ENCODE measurements around the gene FHIT. TPM values are rescaled to one million over a fixed set of nuclear protein-coding genes. Genes with fewer than 3 reads are reported as not detected.

FHIT gene
- total and polyA plus RNA-seq, 7 donors = 0.98 to 10.4 (median 4.0) TPM

- H3K4me1 ChIP-seq = no peaks in the 10 kb centered on the region
- H3K9me3 ChIP-seq = no peaks in the 10 kb centered on the region
- DNase-seq (no peak), ATAC-seq (no peak)
- intact Hi-C loops (cut with DNase I) = no loop called here
- WGBS, 3 donors = 89 to 92% (median 91%) methylated on average over 2 of the region's 2 CpGs
- no peaks in the 10 kb centered on the region for H3K36me3 ChIP-seq (ENCODE audit: insufficient read depth in 1 of 2, low read depth in 1 of 2)
- H3K4me3 ChIP-seq = no peak overlapping the region
- no peak for TF ChIP-seq CTCF (IDR thresholded peaks at IDR 0.05)
- H3K27me3 ChIP-seq (ENCODE audit: insufficient read depth in 3 of 3, low read length in 2 of 3) = no peaks in the 10 kb centered on the region
- no peak overlapping the region for H3K27ac ChIP-seq
Measured at GRCh38 chr3:59802045-59802444, 1449.2 kb downstream of the FHIT start.

GRCh38 chr3:59800481-59800880 lies 1450.8 kb downstream of the FHIT start:
- no peak overlapping the region for H3K27ac ChIP-seq
- H3K27me3 ChIP-seq (ENCODE audit: insufficient read depth in 3 of 3, low read length in 2 of 3) = no peaks in the 10 kb centered on the region
- 63 to 66% (median 64%) methylated on average over 2 of the region's 2 CpGs for WGBS, 3 donors
- H3K9me3 ChIP-seq = no peaks in the 10 kb centered on the region
- no peak for TF ChIP-seq CTCF (IDR thresholded peaks at IDR 0.05)
- no peak for ATAC-seq
- no peaks in the 10 kb centered on the region for H3K36me3 ChIP-seq (ENCODE audit: insufficient read depth in 1 of 2, low read depth in 1 of 2)
- intact Hi-C loops (cut with DNase I) = no loop called here
- H3K4me3 ChIP-seq = no peak overlapping the region
- H3K4me1 ChIP-seq = no peaks in the 10 kb centered on the region
- DNase-seq = no peak

GRCh38 chr3:59798372-59799086 lies 1452.7 kb downstream of the FHIT start:
- H3K4me3 ChIP-seq = no peak overlapping the region
- DNase-seq (no peak), ATAC-seq (no peak)
- H3K9me3 ChIP-seq = no peaks in the 10 kb centered on the region
- no peaks in the 10 kb centered on the region for H3K4me1 ChIP-seq
- 91 to 92% (median 92%) methylated on average over 6 of the region's 6 CpGs for WGBS, 3 donors
- H3K27ac ChIP-seq = no peak overlapping the region
- no peaks in the 10 kb centered on the region for H3K36me3 ChIP-seq (ENCODE audit: insufficient read depth in 1 of 2, low read depth in 1 of 2)
- intact Hi-C loops (cut with DNase I) = no loop called here
- no peaks in the 10 kb centered on the region for H3K27me3 ChIP-seq (ENCODE audit: insufficient read depth in 3 of 3, low read length in 2 of 3)
- no peak for TF ChIP-seq CTCF (IDR thresholded peaks at IDR 0.05)

GRCh38 chr3:59797533-59797932 lies 1453.7 kb downstream of the FHIT start:
- Histone ChIP-seq H3K27ac (no peak overlapping the region), H3K9me3 (no peaks in the 10 kb centered on the region), H3K27me3 (ENCODE audit: insufficient read depth in 3 of 3, low read length in 2 of 3) (no peaks in the 10 kb centered on the region), H3K4me1 (no peaks in the 10 kb centered on the region), H3K4me3 (no peak overlapping the region), H3K36me3 (ENCODE audit: insufficient read depth in 1 of 2, low read depth in 1 of 2) (no peaks in the 10 kb centered on the region)
- 89 to 93% (median 91%) methylated on average over 5 of the region's 5 CpGs for WGBS, 3 donors
- intact Hi-C loops (cut with DNase I) = no loop called here
- no peak for TF ChIP-seq CTCF (IDR thresholded peaks at IDR 0.05)
- ATAC-seq (no peak), DNase-seq (no peak)

GRCh38 chr3:59796456-59796855 lies 1454.8 kb downstream of the FHIT start:
- TF ChIP-seq CTCF (IDR thresholded peaks at IDR 0.05) = no peak
- Histone ChIP-seq H3K27ac (no peak overlapping the region), H3K9me3 (no peaks in the 10 kb centered on the region), H3K4me3 (no peak overlapping the region), H3K4me1 (no peaks in the 10 kb centered on the region), H3K36me3 (ENCODE audit: insufficient read depth in 1 of 2, low read depth in 1 of 2) (no peaks in the 10 kb centered on the region), H3K27me3 (ENCODE audit: insufficient read depth in 3 of 3, low read length in 2 of 3) (no peaks in the 10 kb centered on the region)
- ATAC-seq (no peak), DNase-seq (no peak)
- WGBS, 3 donors = 81 to 85% (median 82%) methylated on average over 2 of the region's 2 CpGs
- intact Hi-C loops (cut with DNase I) = no loop called here

Data from psoas muscle (tissue), 8 donors.